ENCODE results near the gene CCP110. TPM values are rescaled to one million over a fixed set of nuclear protein-coding genes. Genes with fewer than 3 reads are reported as not detected.

The CCP110 gene
- polyA plus RNA-seq, 2 donors, result 3.3 to 3.4 TPM

- 85 to 96% methylated on average over 4 of the region's 4 CpGs for WGBS, 2 donors
- H3K36me3 ChIP-seq (ENCODE audit: control insufficient read depth in 2 of 2, insufficient read depth in 2 of 2, low read length in 1 of 2), result peaks cover 0 to 4% of the 10 kb centered on the region in 2 donors
- H3K27ac ChIP-seq (ENCODE audit: low read depth in 2 of 2, low read length in 1 of 2), result no peak overlapping the region
- no peaks in the 10 kb centered on the region for H3K9me3 ChIP-seq (ENCODE audit: control insufficient read depth in 2 of 2, insufficient read depth in 1 of 2, low read depth in 1 of 2, low read length in 1 of 2)
- H3K4me3 ChIP-seq (ENCODE audit: low read depth in 1 of 2, low read length in 2 of 2), result no peak overlapping the region
- no peaks in the 10 kb centered on the region for H3K27me3 ChIP-seq (ENCODE audit: control insufficient read depth in 1 of 2, insufficient read depth in 2 of 2, low read length in 2 of 2)
- H3K4me1 ChIP-seq (ENCODE audit: control insufficient read depth in 2 of 2, insufficient read depth in 2 of 2, low read length in 1 of 2), result no peaks in the 10 kb centered on the region
Observed at GRCh38 chr16:19563377-19563776, 39.6 kb downstream of the CCP110 start.

- Histone ChIP-seq H3K36me3 (ENCODE audit: control insufficient read depth in 2 of 2, insufficient read depth in 2 of 2, low read length in 1 of 2) (peaks cover 0 to 10% of the 10 kb centered on the region in 2 donors), H3K4me3 (ENCODE audit: low read depth in 1 of 2, low read length in 2 of 2) (no peak overlapping the region), H3K27me3 (ENCODE audit: control insufficient read depth in 1 of 2, insufficient read depth in 2 of 2, low read length in 2 of 2) (no peaks in the 10 kb centered on the region), H3K9me3 (ENCODE audit: control insufficient read depth in 2 of 2, insufficient read depth in 1 of 2, low read depth in 1 of 2, low read length in 1 of 2) (no peaks in the 10 kb centered on the region), H3K4me1 (ENCODE audit: control insufficient read depth in 2 of 2, insufficient read depth in 2 of 2, low read length in 1 of 2) (no peaks in the 10 kb centered on the region), H3K27ac (ENCODE audit: low read depth in 2 of 2, low read length in 1 of 2) (no peak overlapping the region)
- WGBS, 2 donors, result 95 to 96% methylated on average over 3 of the region's 3 CpGs
Observed at GRCh38 chr16:19566362-19566761, 42.6 kb downstream of the CCP110 start.

GRCh38 chr16:19567560-19567959, 43.8 kb downstream of the CCP110 start:
- no peaks in the 10 kb centered on the region for H3K9me3 ChIP-seq (ENCODE audit: control insufficient read depth in 2 of 2, insufficient read depth in 1 of 2, low read depth in 1 of 2, low read length in 1 of 2)
- H3K4me3 ChIP-seq (ENCODE audit: low read depth in 1 of 2, low read length in 2 of 2), result no peak overlapping the region
- H3K27ac ChIP-seq (ENCODE audit: low read depth in 2 of 2, low read length in 1 of 2), result no peak overlapping the region
- 84 to 90% methylated on average over 8 of the region's 8 CpGs for WGBS, 2 donors
- H3K27me3 ChIP-seq (ENCODE audit: control insufficient read depth in 1 of 2, insufficient read depth in 2 of 2, low read length in 2 of 2), result no peaks in the 10 kb centered on the region
- H3K36me3 ChIP-seq (ENCODE audit: control insufficient read depth in 2 of 2, insufficient read depth in 2 of 2, low read length in 1 of 2), result peaks cover 0 to 10% of the 10 kb centered on the region in 2 donors
- H3K4me1 ChIP-seq (ENCODE audit: control insufficient read depth in 2 of 2, insufficient read depth in 2 of 2, low read length in 1 of 2), result no peaks in the 10 kb centered on the region

- 92 to 96% methylated on average over 9 of the region's 9 CpGs for WGBS, 2 donors
- Histone ChIP-seq H3K36me3 (ENCODE audit: control insufficient read depth in 2 of 2, insufficient read depth in 2 of 2, low read length in 1 of 2) (peaks cover 9 to 26% of the 10 kb centered on the region in 2 donors), H3K4me3 (ENCODE audit: low read depth in 1 of 2, low read length in 2 of 2) (no peak overlapping the region), H3K9me3 (ENCODE audit: control insufficient read depth in 2 of 2, insufficient read depth in 1 of 2, low read depth in 1 of 2, low read length in 1 of 2) (no peaks in the 10 kb centered on the region), H3K27me3 (ENCODE audit: control insufficient read depth in 1 of 2, insufficient read depth in 2 of 2, low read length in 2 of 2) (no peaks in the 10 kb centered on the region), H3K4me1 (ENCODE audit: control insufficient read depth in 2 of 2, insufficient read depth in 2 of 2, low read length in 1 of 2) (no peaks in the 10 kb centered on the region), H3K27ac (ENCODE audit: low read depth in 2 of 2, low read length in 1 of 2) (no peak overlapping the region)
Observed at GRCh38 chr16:19573997-19574396, 50.3 kb downstream of the CCP110 start.

- H3K27me3 ChIP-seq (ENCODE audit: control insufficient read depth in 1 of 2, insufficient read depth in 2 of 2, low read length in 2 of 2), result no peaks in the 10 kb centered on the region
- H3K27ac ChIP-seq (ENCODE audit: low read depth in 2 of 2, low read length in 1 of 2), result no peak overlapping the region
- H3K36me3 ChIP-seq (ENCODE audit: control insufficient read depth in 2 of 2, insufficient read depth in 2 of 2, low read length in 1 of 2), result peaks cover 11 to 22% of the 10 kb centered on the region in 2 donors
- H3K4me3 ChIP-seq (ENCODE audit: low read depth in 1 of 2, low read length in 2 of 2), result no peak overlapping the region
- 66 to 73% methylated on average over 2 of the region's 2 CpGs for WGBS, 2 donors
- no peaks in the 10 kb centered on the region for H3K9me3 ChIP-seq (ENCODE audit: control insufficient read depth in 2 of 2, insufficient read depth in 1 of 2, low read depth in 1 of 2, low read length in 1 of 2)
- no peaks in the 10 kb centered on the region for H3K4me1 ChIP-seq (ENCODE audit: control insufficient read depth in 2 of 2, insufficient read depth in 2 of 2, low read length in 1 of 2)
Observed at GRCh38 chr16:19574615-19575014, 50.9 kb downstream of the CCP110 start.

- Histone ChIP-seq H3K4me1 (ENCODE audit: control insufficient read depth in 2 of 2, insufficient read depth in 2 of 2, low read length in 1 of 2) (no peaks in the 10 kb centered on the region), H3K27me3 (ENCODE audit: control insufficient read depth in 1 of 2, insufficient read depth in 2 of 2, low read length in 2 of 2) (no peaks in the 10 kb centered on the region), H3K27ac (ENCODE audit: low read depth in 2 of 2, low read length in 1 of 2) (peak overlapping the region; percentile 6 to 76), H3K36me3 (ENCODE audit: control insufficient read depth in 2 of 2, insufficient read depth in 2 of 2, low read length in 1 of 2) (peaks cover 22 to 26% of the 10 kb centered on the region in 2 donors), H3K9me3 (ENCODE audit: control insufficient read depth in 2 of 2, insufficient read depth in 1 of 2, low read depth in 1 of 2, low read length in 1 of 2) (no peaks in the 10 kb centered on the region), H3K4me3 (ENCODE audit: low read depth in 1 of 2, low read length in 2 of 2) (no peak overlapping the region)
- WGBS, 2 donors, result 73 to 81% methylated on average over 10 of the region's 10 CpGs
Observed at GRCh38 chr16:19578378-19578971, 54.7 kb downstream of the CCP110 start.

- WGBS, 2 donors, result 58 to 73% methylated on average over 10 of the region's 10 CpGs
- Histone ChIP-seq H3K4me1 (ENCODE audit: control insufficient read depth in 2 of 2, insufficient read depth in 2 of 2, low read length in 1 of 2) (no peaks in the 10 kb centered on the region), H3K36me3 (ENCODE audit: control insufficient read depth in 2 of 2, insufficient read depth in 2 of 2, low read length in 1 of 2) (peaks cover 9 to 17% of the 10 kb centered on the region in 2 donors), H3K4me3 (ENCODE audit: low read depth in 1 of 2, low read length in 2 of 2) (no peak overlapping the region), H3K9me3 (ENCODE audit: control insufficient read depth in 2 of 2, insufficient read depth in 1 of 2, low read depth in 1 of 2, low read length in 1 of 2) (no peaks in the 10 kb centered on the region), H3K27me3 (ENCODE audit: control insufficient read depth in 1 of 2, insufficient read depth in 2 of 2, low read length in 2 of 2) (no peaks in the 10 kb centered on the region), H3K27ac (ENCODE audit: low read depth in 2 of 2, low read length in 1 of 2) (no peak overlapping the region)
Observed at GRCh38 chr16:19582050-19582831, 58.5 kb downstream of the CCP110 start.

- Histone ChIP-seq H3K4me3 (ENCODE audit: low read depth in 1 of 2, low read length in 2 of 2) (no peak overlapping the region), H3K27ac (ENCODE audit: low read depth in 2 of 2, low read length in 1 of 2) (no peak overlapping the region), H3K36me3 (ENCODE audit: control insufficient read depth in 2 of 2, insufficient read depth in 2 of 2, low read length in 1 of 2) (peaks cover 2 to 17% of the 10 kb centered on the region in 2 donors), H3K9me3 (ENCODE audit: control insufficient read depth in 2 of 2, insufficient read depth in 1 of 2, low read depth in 1 of 2, low read length in 1 of 2) (no peaks in the 10 kb centered on the region), H3K27me3 (ENCODE audit: control insufficient read depth in 1 of 2, insufficient read depth in 2 of 2, low read length in 2 of 2) (no peaks in the 10 kb centered on the region), H3K4me1 (ENCODE audit: control insufficient read depth in 2 of 2, insufficient read depth in 2 of 2, low read length in 1 of 2) (no peaks in the 10 kb centered on the region)
- WGBS, 2 donors, result 51 to 55% methylated on average over 5 of the region's 5 CpGs
Observed at GRCh38 chr16:19583665-19584300, 60.0 kb downstream of the CCP110 start.

- Histone ChIP-seq H3K4me3 (ENCODE audit: low read depth in 1 of 2, low read length in 2 of 2) (no peak overlapping the region), H3K4me1 (ENCODE audit: control insufficient read depth in 2 of 2, insufficient read depth in 2 of 2, low read length in 1 of 2) (no peaks in the 10 kb centered on the region), H3K9me3 (ENCODE audit: control insufficient read depth in 2 of 2, insufficient read depth in 1 of 2, low read depth in 1 of 2, low read length in 1 of 2) (no peaks in the 10 kb centered on the region), H3K27ac (ENCODE audit: low read depth in 2 of 2, low read length in 1 of 2) (no peak overlapping the region), H3K36me3 (ENCODE audit: control insufficient read depth in 2 of 2, insufficient read depth in 2 of 2, low read length in 1 of 2) (peaks cover 3 to 8% of the 10 kb centered on the region in 2 donors), H3K27me3 (ENCODE audit: control insufficient read depth in 1 of 2, insufficient read depth in 2 of 2, low read length in 2 of 2) (no peaks in the 10 kb centered on the region)
- WGBS, 2 donors, result 59 to 65% methylated on average over 5 of the region's 5 CpGs
Observed at GRCh38 chr16:19588661-19589060, 64.9 kb downstream of the CCP110 start.

Data from esophagus (tissue), 2 donors.